ENCODE results near the gene RAB6B.

Gene RAB6B

DNA sequence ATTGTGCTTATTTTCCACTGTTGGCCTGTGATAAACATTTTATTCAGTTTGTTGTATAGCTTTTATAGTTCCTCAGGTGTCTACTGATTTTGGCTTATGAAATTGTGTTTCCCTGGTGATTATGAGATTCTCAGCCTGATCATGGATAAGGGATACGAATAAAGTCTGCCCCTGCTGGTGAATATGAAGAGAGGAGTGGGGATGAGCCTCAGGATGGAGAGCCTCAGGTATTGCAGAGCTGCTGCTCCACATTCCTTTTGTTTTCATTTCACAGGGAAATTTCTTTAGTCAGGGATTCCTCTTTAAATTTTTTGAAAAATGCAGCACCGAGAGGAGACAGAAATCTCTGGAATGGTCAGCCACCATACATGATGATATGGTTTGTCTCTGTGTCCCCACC lies 14.7 kb upstream of the RAB6B start:
- TF ChIP-seq, protein P1, sequence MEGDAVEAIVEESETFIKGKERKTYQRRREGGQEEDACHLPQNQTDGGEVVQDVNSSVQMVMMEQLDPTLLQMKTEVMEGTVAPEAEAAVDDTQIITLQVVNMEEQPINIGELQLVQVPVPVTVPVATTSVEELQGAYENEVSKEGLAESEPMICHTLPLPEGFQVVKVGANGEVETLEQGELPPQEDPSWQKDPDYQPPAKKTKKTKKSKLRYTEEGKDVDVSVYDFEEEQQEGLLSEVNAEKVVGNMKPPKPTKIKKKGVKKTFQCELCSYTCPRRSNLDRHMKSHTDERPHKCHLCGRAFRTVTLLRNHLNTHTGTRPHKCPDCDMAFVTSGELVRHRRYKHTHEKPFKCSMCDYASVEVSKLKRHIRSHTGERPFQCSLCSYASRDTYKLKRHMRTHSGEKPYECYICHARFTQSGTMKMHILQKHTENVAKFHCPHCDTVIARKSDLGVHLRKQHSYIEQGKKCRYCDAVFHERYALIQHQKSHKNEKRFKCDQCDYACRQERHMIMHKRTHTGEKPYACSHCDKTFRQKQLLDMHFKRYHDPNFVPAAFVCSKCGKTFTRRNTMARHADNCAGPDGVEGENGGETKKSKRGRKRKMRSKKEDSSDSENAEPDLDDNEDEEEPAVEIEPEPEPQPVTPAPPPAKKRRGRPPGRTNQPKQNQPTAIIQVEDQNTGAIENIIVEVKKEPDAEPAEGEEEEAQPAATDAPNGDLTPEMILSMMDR (IDR thresholded peaks at IDR 0.05; ENCODE audit: control insufficient read depth, insufficient read depth, low read depth, low read length, missing control alignments): peak; percentile 17
- H3K4me3 ChIP-seq (ENCODE audit: control insufficient read depth, low read depth, low read length): no peak overlapping the region

GRCh38 chr3:133905376-133905775 lies 9.7 kb upstream of the RAB6B start:
- H3K4me3 ChIP-seq (ENCODE audit: control insufficient read depth, low read depth, low read length): no peak overlapping the region
- no peak for DNase-seq (ENCODE audit: low read depth)
- TF ChIP-seq, protein P1 (IDR thresholded peaks at IDR 0.05; ENCODE audit: control insufficient read depth, insufficient read depth, low read depth, low read length, missing control alignments): no peak

More for the DNA sequence above, 14.7 kb upstream of the RAB6B start:
- no peak for DNase-seq (ENCODE audit: low read depth)

GRCh38 chr3:133901847-133902246 lies 6.2 kb upstream of the RAB6B start:
- TF ChIP-seq, protein P1 (IDR thresholded peaks at IDR 0.05; ENCODE audit: control insufficient read depth, insufficient read depth, low read depth, low read length, missing control alignments): no peak
- DNase-seq (ENCODE audit: low read depth): no peak
- H3K4me3 ChIP-seq (ENCODE audit: control insufficient read depth, low read depth, low read length): no peak overlapping the region

DNA sequence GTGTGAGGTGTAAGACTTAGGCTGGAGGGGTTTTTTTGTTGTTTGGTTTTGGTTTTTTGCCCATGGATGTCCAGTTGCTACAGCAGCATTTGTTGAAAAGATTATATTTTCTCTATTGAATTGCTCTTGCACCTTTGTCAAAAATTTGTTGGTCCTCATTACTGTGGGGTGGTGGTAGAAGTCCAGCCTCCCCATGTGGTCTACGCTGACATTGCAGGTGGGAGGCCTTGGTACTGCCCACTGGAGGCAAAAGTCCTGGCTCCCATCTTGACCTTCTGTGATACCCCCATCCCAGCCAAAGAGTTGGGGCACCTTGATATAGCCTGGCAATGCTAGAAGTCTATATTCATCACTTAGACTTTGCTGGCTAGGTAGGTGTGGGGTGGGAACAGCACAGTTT lies 5.4 kb upstream of the RAB6B start:
- DNase-seq (ENCODE audit: low read depth): no peak
- TF ChIP-seq, protein P1 (IDR thresholded peaks at IDR 0.05; ENCODE audit: control insufficient read depth, insufficient read depth, low read depth, low read length, missing control alignments): no peak
- no peak overlapping the region for H3K4me3 ChIP-seq (ENCODE audit: control insufficient read depth, low read depth, low read length)

- DNase-seq (ENCODE audit: low read depth): no peak
- H3K4me3 ChIP-seq (ENCODE audit: control insufficient read depth, low read depth, low read length): no peak overlapping the region
- TF ChIP-seq, protein P1 (IDR thresholded peaks at IDR 0.05; ENCODE audit: control insufficient read depth, insufficient read depth, low read depth, low read length, missing control alignments): no peak
Observed at GRCh38 chr3:133899311-133899710, 3.6 kb upstream of the RAB6B start.

- DNase-seq (ENCODE audit: low read depth): no peak
- TF ChIP-seq, protein P1 (IDR thresholded peaks at IDR 0.05; ENCODE audit: control insufficient read depth, insufficient read depth, low read depth, low read length, missing control alignments): no peak
- H3K4me3 ChIP-seq (ENCODE audit: control insufficient read depth, low read depth, low read length): no peak overlapping the region
Observed at GRCh38 chr3:133897547-133897946, 1.9 kb upstream of the RAB6B start.

All from AG09309 (cell line).